ENCODE measurements around the gene ZNF385B. TPM values are rescaled to one million over a fixed set of nuclear protein-coding genes. Genes with fewer than 3 reads are reported as not detected.

The ZNF385B gene
- total RNA-seq, 1 experiment from 2014 or later: 9.3 TPM

GRCh38 chr2:179824961-179825360 lies 36.5 kb downstream of the ZNF385B start:
- Histone ChIP-seq H3K27ac (ENCODE audit: low read depth, low read length) (no peak overlapping the region), H4K20me1 (ENCODE audit: insufficient read depth) (no peaks in the 10 kb centered on the region), H3K79me2 (ENCODE audit: insufficient read depth, low read length) (no peaks in the 10 kb centered on the region), H3K4me1 (ENCODE audit: control insufficient read depth in 1 of 2, insufficient read depth in 2 of 2, low read length in 2 of 2) (no peaks in the 10 kb centered on the region), H2AFZ (ENCODE audit: low read depth, low read length, poor library complexity, severe bottlenecking) (no peak overlapping the region), H3K4me2 (ENCODE audit: low read length) (no peak overlapping the region), H3K9ac (ENCODE audit: low read length) (no peak overlapping the region), H3K9me2 (ENCODE audit: insufficient read depth) (no peaks in the 10 kb centered on the region), H3K4me3 (replicated peaks in 1 of 2; ENCODE audit: low read depth in 1 of 2, low read length in 2 of 2) (no peak overlapping the region), H3K36me3 (ENCODE audit: control insufficient read depth in 1 of 2, insufficient read depth in 2 of 2, low read length in 2 of 2) (no peaks in the 10 kb centered on the region), H3K9me3 (ENCODE audit: control insufficient read depth in 1 of 2, insufficient read depth in 1 of 2, low read depth in 1 of 2, low read length in 2 of 2) (no peaks in the 10 kb centered on the region), H3K27me3 (ENCODE audit: insufficient read depth, low read length) (no peaks in the 10 kb centered on the region)
- POLR2A ChIA-PET: no interaction called here
- RAD21 ChIA-PET (ENCODE audit: low non-redundant PET in 1 of 2, low total read pairs in 2 of 2, uncharacterized antibody in 2 of 2, unreplicated experiment in 2 of 2): no interaction called here
- CTCF ChIA-PET: no interaction called here
- no peak for TF ChIP-seq POLR2A (IDR thresholded peaks at IDR 0.05; ENCODE audit: borderline replicate concordance, extremely low read depth, insufficient read depth, insufficient read length)
- no peak for TF ChIP-seq ZBTB33 (IDR thresholded peaks at IDR 0.05; ENCODE audit: extremely low read depth, insufficient replicate concordance, low read length)
- no peak for TF ChIP-seq CTCF (IDR thresholded peaks at IDR 0.05 in 2 of 3, conservative IDR thresholded peaks at IDR 0.05 in 1 of 3; ENCODE audit: borderline replicate concordance in 1 of 3, insufficient read depth in 1 of 3, low read depth in 2 of 3, low read length in 2 of 3)
- TF ChIP-seq EZH2phosphoT487 (IDR thresholded peaks at IDR 0.05; ENCODE audit: borderline replicate concordance): no peak
- no peak for TF ChIP-seq TCF7L2 (IDR thresholded peaks at IDR 0.05; ENCODE audit: borderline replicate concordance, extremely low read depth, insufficient read depth, insufficient read length)
- no peak for TF ChIP-seq ZNF274 (IDR thresholded peaks at IDR 0.05; ENCODE audit: low read depth, low read length)
- no peak for TF ChIP-seq ZFX (IDR thresholded peaks at IDR 0.05)
- TF ChIP-seq SIN3A (IDR thresholded peaks at IDR 0.05; ENCODE audit: low read depth): no peak
- no peak for TF ChIP-seq SRF (IDR thresholded peaks at IDR 0.05; ENCODE audit: low read depth)
- no peak for TF ChIP-seq SP1 (IDR thresholded peaks at IDR 0.05; ENCODE audit: low read depth)
- no TSS peak for BruUV-seq (replicated peaks)
- ATAC-seq (no peak), DNase-seq (ENCODE audit: low read depth, low spot score) (no peak)
- intact Hi-C loops (cut with micrococcal nuclease): no loop called here

Measured in HCT116 (cell line).